ENCODE results near the gene ARL5C. TPM values are rescaled to one million over a fixed set of nuclear protein-coding genes. Genes with fewer than 3 reads are reported as not detected.

Gene ARL5C
- polyA plus RNA-seq, 1 donor (not counting 4 experiments of a cell fraction or from before 2014, with no cell fraction given), result not detected

DNA sequence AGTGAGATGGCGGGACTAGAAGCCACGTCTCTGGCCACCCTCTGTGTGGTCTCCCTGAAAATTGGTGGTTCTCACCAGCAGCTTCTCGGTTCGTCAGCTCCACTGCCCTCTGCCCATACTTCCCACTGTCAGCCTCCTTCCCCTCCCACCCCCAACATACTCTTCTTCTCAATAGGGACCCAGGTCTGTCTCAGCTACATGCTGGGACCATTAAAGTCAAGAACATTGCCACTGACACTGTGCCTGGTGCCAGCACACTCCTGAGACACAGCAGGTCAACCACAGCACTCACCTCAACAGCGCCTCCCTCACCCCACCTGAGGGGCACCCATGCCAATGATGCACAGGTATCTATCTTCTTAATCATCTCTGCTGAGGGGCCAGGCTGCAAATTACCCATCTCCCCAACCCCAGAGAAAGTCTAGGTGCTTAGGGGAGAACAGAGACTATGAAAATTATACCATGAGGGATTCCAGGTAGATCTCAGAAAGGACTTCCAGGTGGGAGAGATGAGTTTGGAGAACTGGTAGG is 15.8 kb downstream of the ARL5C start:
- Histone ChIP-seq H3K27me3 (ENCODE audit: control insufficient read depth, extremely low read depth, insufficient read depth, low read length) (peaks cover 26% of the 10 kb centered on the region), H3K9ac (ENCODE audit: control insufficient read depth, extremely low read depth, insufficient read depth, low read length) (no peak overlapping the region), H4K20me1 (ENCODE audit: control insufficient read depth, extremely low read depth, insufficient read depth, low read length) (no peaks in the 10 kb centered on the region), H3K36me3 (ENCODE audit: control insufficient read depth in 2 of 2, extremely low read depth in 1 of 2, insufficient read depth in 2 of 2, low read length in 2 of 2) (no peaks in the 10 kb centered on the region), H3K4me1 (ENCODE audit: control insufficient read depth, extremely low read depth, insufficient read depth, low read length) (peaks cover 18% of the 10 kb centered on the region), H3K79me2 (ENCODE audit: control insufficient read depth, insufficient read depth, low read length) (no peaks in the 10 kb centered on the region), H3K4me2 (ENCODE audit: control insufficient read depth, extremely low read depth, insufficient read depth, low read depth, low read length) (no peak overlapping the region), H3K9me1 (ENCODE audit: control insufficient read depth, extremely low read depth, insufficient read depth, low read length) (no peaks in the 10 kb centered on the region), H3K4me3 (ENCODE audit: control insufficient read depth in 2 of 3, extremely low read depth in 1 of 3, insufficient read depth in 2 of 3, low read depth in 1 of 3, low read length in 3 of 3) (no peak overlapping the region), H3K9me3 (ENCODE audit: control insufficient read depth, low read depth, low read length) (no peaks in the 10 kb centered on the region), H3K27ac (ENCODE audit: control insufficient read depth, insufficient read depth, low read length) (no peak overlapping the region), H2AFZ (ENCODE audit: control insufficient read depth, low read length) (no peak overlapping the region)
- no peak for DNase-seq (ENCODE audit: low read depth, low spot score)
- dilution Hi-C loops (cut with MboI; ENCODE audit: extremely low pct_ligation_motif_present, low sequenced_read_pairs), result no loop called here
- no peak for FAIRE-seq
- TF ChIP-seq CTCF (optimal IDR thresholded peaks at IDR 0.05 in 1 of 3, IDR thresholded peaks at IDR 0.05 in 1 of 3, conservative IDR thresholded peaks at IDR 0.05 in 1 of 3; ENCODE audit: extremely low read depth in 1 of 3, insufficient read depth in 2 of 3, low read length in 3 of 3) (peak in 1 of 3 experiments; percentile 38), EZH2 (IDR thresholded peaks at IDR 0.05; ENCODE audit: low read length) (no peak)

- no peaks in the 10 kb centered on the region for H3K36me3 ChIP-seq (ENCODE audit: control insufficient read depth in 2 of 2, extremely low read depth in 1 of 2, insufficient read depth in 2 of 2, low read length in 2 of 2)
- TF ChIP-seq CTCF (optimal IDR thresholded peaks at IDR 0.05 in 1 of 3, IDR thresholded peaks at IDR 0.05 in 1 of 3, conservative IDR thresholded peaks at IDR 0.05 in 1 of 3; ENCODE audit: extremely low read depth in 1 of 3, insufficient read depth in 2 of 3, low read length in 3 of 3) (no peak), EZH2 (IDR thresholded peaks at IDR 0.05; ENCODE audit: low read length) (no peak)
- H3K9me3 ChIP-seq (ENCODE audit: control insufficient read depth, low read depth, low read length), result no peaks in the 10 kb centered on the region
- H3K27me3 ChIP-seq (ENCODE audit: control insufficient read depth, extremely low read depth, insufficient read depth, low read length), result peaks cover 30% of the 10 kb centered on the region
- H2AFZ ChIP-seq (ENCODE audit: control insufficient read depth, low read length), result no peak overlapping the region
- H3K4me3 ChIP-seq (ENCODE audit: control insufficient read depth in 2 of 3, extremely low read depth in 1 of 3, insufficient read depth in 2 of 3, low read depth in 1 of 3, low read length in 3 of 3), result no peak overlapping the region
- H4K20me1 ChIP-seq (ENCODE audit: control insufficient read depth, extremely low read depth, insufficient read depth, low read length), result no peaks in the 10 kb centered on the region
- H3K4me2 ChIP-seq (ENCODE audit: control insufficient read depth, extremely low read depth, insufficient read depth, low read depth, low read length), result no peak overlapping the region
- H3K9ac ChIP-seq (ENCODE audit: control insufficient read depth, extremely low read depth, insufficient read depth, low read length), result no peak overlapping the region
- peaks cover 23% of the 10 kb centered on the region for H3K4me1 ChIP-seq (ENCODE audit: control insufficient read depth, extremely low read depth, insufficient read depth, low read length)
- dilution Hi-C loops (cut with MboI; ENCODE audit: extremely low pct_ligation_motif_present, low sequenced_read_pairs), result no loop called here
- FAIRE-seq, result no peak
- no peak overlapping the region for H3K27ac ChIP-seq (ENCODE audit: control insufficient read depth, insufficient read depth, low read length)
- no peaks in the 10 kb centered on the region for H3K9me1 ChIP-seq (ENCODE audit: control insufficient read depth, extremely low read depth, insufficient read depth, low read length)
- no peak for DNase-seq (ENCODE audit: low read depth, low spot score)
- no peaks in the 10 kb centered on the region for H3K79me2 ChIP-seq (ENCODE audit: control insufficient read depth, insufficient read depth, low read length)
Observed at GRCh38 chr17:39147221-39148185, 18.5 kb downstream of the ARL5C start.
